SW480 (cell line): ENCODE measurements around the gene SLIT3.

Source experiments
- DNase-seq: peaks from one replicate; pipeline ENCODE4 v3.0.0-alpha.2; 2016; ENCODE audit warnings: low spot score

The SLIT3 gene

GRCh38 chr5:168925160-168925559 lies 375.8 kb downstream of the SLIT3 start:
- no peak for DNase-seq

GRCh38 chr5:168921147-168921866 lies 379.6 kb downstream of the SLIT3 start:
- DNase-seq: no peak

- no peak for DNase-seq
Observed at GRCh38 chr5:168920019-168920810, 380.7 kb downstream of the SLIT3 start.

- DNase-seq: no peak
Observed at GRCh38 chr5:168917947-168918600, 382.9 kb downstream of the SLIT3 start.

GRCh38 chr5:168916852-168917251 lies 384.1 kb downstream of the SLIT3 start:
- no peak for DNase-seq

- DNase-seq: no peak
Observed at GRCh38 chr5:168916266-168916665, 384.7 kb downstream of the SLIT3 start.

- DNase-seq: no peak
Observed at GRCh38 chr5:168914491-168914890, 386.4 kb downstream of the SLIT3 start.

GRCh38 chr5:168910874-168911273 lies 390.1 kb downstream of the SLIT3 start:
- DNase-seq: no peak

GRCh38 chr5:168908207-168908606 lies 392.7 kb downstream of the SLIT3 start:
- DNase-seq: no peak

GRCh38 chr5:168903061-168903460 lies 397.9 kb downstream of the SLIT3 start:
- no peak for DNase-seq

GRCh38 chr5:168899673-168900072 lies 401.3 kb downstream of the SLIT3 start:
- no peak for DNase-seq

GRCh38 chr5:168899264-168899663 lies 401.7 kb downstream of the SLIT3 start:
- DNase-seq: no peak

GRCh38 chr5:168898247-168898911 lies 402.6 kb downstream of the SLIT3 start:
- no peak for DNase-seq

GRCh38 chr5:168897387-168898122 lies 403.4 kb downstream of the SLIT3 start:
- DNase-seq: no peak

- no peak for DNase-seq
Observed at GRCh38 chr5:168895295-168896071, 405.5 kb downstream of the SLIT3 start.

GRCh38 chr5:168893283-168893682 lies 407.7 kb downstream of the SLIT3 start:
- no peak for DNase-seq

GRCh38 chr5:168892618-168893186 lies 408.2 kb downstream of the SLIT3 start:
- DNase-seq: no peak

- DNase-seq: no peak
Observed at GRCh38 chr5:168890816-168891812, 409.8 kb downstream of the SLIT3 start.

- DNase-seq: no peak
Observed at GRCh38 chr5:168889039-168889438, 411.9 kb downstream of the SLIT3 start.
